ENCODE results near the gene UBASH3B.

The UBASH3B gene

GRCh38 chr11:122677256-122677655 is 21.7 kb downstream of the UBASH3B start:
- TF ChIP-seq SIN3A (IDR thresholded peaks at IDR 0.05; ENCODE audit: borderline replicate concordance, insufficient read depth, low read length) (no peak), REST (IDR thresholded peaks at IDR 0.05; ENCODE audit: insufficient read depth in 1 of 2, low read depth in 2 of 2, low read length in 2 of 2) (no peak), TAF1 (IDR thresholded peaks at IDR 0.05; ENCODE audit: borderline replicate concordance, insufficient read depth, low read length) (no peak), POLR2AphosphoS5 (IDR thresholded peaks at IDR 0.05; ENCODE audit: low read depth, low read length) (no peak; the same call in 1 of the 2 replicates), FOXP2 (optimal IDR thresholded peaks at IDR 0.05; ENCODE audit: borderline replicate concordance, extremely low read depth, extremely low read length, insufficient read depth) (no peak)

- TF ChIP-seq REST (IDR thresholded peaks at IDR 0.05; ENCODE audit: insufficient read depth in 1 of 2, low read depth in 2 of 2, low read length in 2 of 2) (no peak), POLR2AphosphoS5 (IDR thresholded peaks at IDR 0.05; ENCODE audit: low read depth, low read length) (no peak), SIN3A (IDR thresholded peaks at IDR 0.05; ENCODE audit: borderline replicate concordance, insufficient read depth, low read length) (no peak), FOXP2 (optimal IDR thresholded peaks at IDR 0.05; ENCODE audit: borderline replicate concordance, extremely low read depth, extremely low read length, insufficient read depth) (no peak), TAF1 (IDR thresholded peaks at IDR 0.05; ENCODE audit: borderline replicate concordance, insufficient read depth, low read length) (no peak)
Measured at GRCh38 chr11:122678406-122678805, 22.9 kb downstream of the UBASH3B start.

GRCh38 chr11:122679466-122679865 is 23.9 kb downstream of the UBASH3B start:
- no peak; the same call in 1 of the 2 replicates for TF ChIP-seq POLR2AphosphoS5 (IDR thresholded peaks at IDR 0.05; ENCODE audit: low read depth, low read length)
- TF ChIP-seq FOXP2 (optimal IDR thresholded peaks at IDR 0.05; ENCODE audit: borderline replicate concordance, extremely low read depth, extremely low read length, insufficient read depth): no peak
- TF ChIP-seq TAF1 (IDR thresholded peaks at IDR 0.05; ENCODE audit: borderline replicate concordance, insufficient read depth, low read length): no peak
- no peak for TF ChIP-seq REST (IDR thresholded peaks at IDR 0.05; ENCODE audit: insufficient read depth in 1 of 2, low read depth in 2 of 2, low read length in 2 of 2)
- no peak for TF ChIP-seq SIN3A (IDR thresholded peaks at IDR 0.05; ENCODE audit: borderline replicate concordance, insufficient read depth, low read length)

- TF ChIP-seq TAF1 (IDR thresholded peaks at IDR 0.05; ENCODE audit: borderline replicate concordance, insufficient read depth, low read length) (no peak), FOXP2 (optimal IDR thresholded peaks at IDR 0.05; ENCODE audit: borderline replicate concordance, extremely low read depth, extremely low read length, insufficient read depth) (no peak), POLR2AphosphoS5 (IDR thresholded peaks at IDR 0.05; ENCODE audit: low read depth, low read length) (no peak), REST (IDR thresholded peaks at IDR 0.05; ENCODE audit: insufficient read depth in 1 of 2, low read depth in 2 of 2, low read length in 2 of 2) (no peak), SIN3A (IDR thresholded peaks at IDR 0.05; ENCODE audit: borderline replicate concordance, insufficient read depth, low read length) (no peak)
Measured at GRCh38 chr11:122681070-122681469, 25.5 kb downstream of the UBASH3B start.

- no peak for TF ChIP-seq REST (IDR thresholded peaks at IDR 0.05; ENCODE audit: insufficient read depth in 1 of 2, low read depth in 2 of 2, low read length in 2 of 2)
- TF ChIP-seq FOXP2 (optimal IDR thresholded peaks at IDR 0.05; ENCODE audit: borderline replicate concordance, extremely low read depth, extremely low read length, insufficient read depth): no peak
- TF ChIP-seq TAF1 (IDR thresholded peaks at IDR 0.05; ENCODE audit: borderline replicate concordance, insufficient read depth, low read length): no peak
- TF ChIP-seq SIN3A (IDR thresholded peaks at IDR 0.05; ENCODE audit: borderline replicate concordance, insufficient read depth, low read length): no peak
- TF ChIP-seq POLR2AphosphoS5 (IDR thresholded peaks at IDR 0.05; ENCODE audit: low read depth, low read length): no peak
Measured at GRCh38 chr11:122681735-122682134, 26.2 kb downstream of the UBASH3B start.

Measured in PFSK-1 (cell line).